HG03196 (cell line): ENCODE data around the gene INSYN2A.

ENCODE experiments used
- ATAC-seq: cut with Tn5 transposase; IDR thresholded peaks from one replicate; pipeline ENCODE4 v1.9.1; 2021; ENCODE audit not compliant: unreplicated experiment

INSYN2A gene

DNA sequence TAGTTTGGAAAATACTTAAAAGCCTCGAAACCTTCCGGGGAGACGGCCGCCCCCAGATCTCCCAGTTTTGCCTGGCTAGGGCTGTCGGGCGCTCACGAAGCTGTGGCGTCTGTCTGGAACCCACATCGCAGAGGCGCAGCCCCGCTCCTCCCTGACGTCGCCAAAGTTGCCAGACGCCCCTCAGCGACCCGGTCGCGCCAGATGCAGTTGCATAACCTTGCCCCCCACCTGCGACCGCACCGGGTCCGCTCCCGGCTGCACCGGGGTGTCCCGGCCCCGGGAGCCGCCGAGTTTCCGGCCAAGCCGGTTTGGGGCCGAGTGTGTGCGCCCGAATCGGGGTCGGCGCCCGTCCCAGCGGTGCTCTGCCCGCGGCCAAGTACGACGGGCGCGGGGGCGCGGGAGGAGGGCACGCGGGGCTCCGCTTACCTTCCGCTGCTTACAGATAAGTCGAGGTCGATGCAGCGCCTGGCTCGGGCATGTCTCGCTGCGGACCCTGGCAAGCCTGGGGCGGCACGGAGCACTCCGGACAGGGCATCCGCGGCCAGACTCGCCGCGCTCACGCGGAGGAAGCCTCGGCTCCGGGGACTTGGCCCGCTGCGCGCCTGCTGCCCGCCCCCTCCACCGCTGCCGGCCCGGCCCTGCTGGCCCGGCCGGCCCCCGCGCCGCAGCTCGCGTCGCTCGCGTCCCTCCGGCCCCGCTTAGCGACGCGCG lies 665 bp downstream of the INSYN2A start:
- no peak for ATAC-seq

DNA sequence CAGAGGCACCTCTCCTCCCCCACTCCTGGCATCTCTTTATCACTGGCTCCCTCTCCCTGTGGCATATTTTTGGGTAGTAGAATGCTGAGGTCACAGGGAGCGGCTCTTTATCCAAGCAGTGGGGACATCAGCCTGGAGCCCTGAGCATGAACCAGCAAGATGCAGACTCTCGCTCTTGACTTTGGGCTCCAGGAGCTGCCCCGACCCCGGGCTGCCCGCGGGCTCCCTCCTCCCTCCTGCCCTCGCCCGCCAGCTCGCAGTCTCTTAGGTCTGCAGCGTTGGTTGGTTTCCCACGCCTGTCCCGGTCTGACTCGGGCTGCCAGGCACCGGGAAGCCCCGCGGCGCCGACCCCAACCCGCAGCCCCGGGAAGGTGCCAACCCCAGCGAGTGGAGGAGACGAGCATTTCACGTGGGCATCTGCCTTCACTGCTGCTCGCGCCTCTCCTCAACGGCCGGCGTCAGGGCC lies 1.3 kb downstream of the INSYN2A start:
- ATAC-seq = no peak

DNA sequence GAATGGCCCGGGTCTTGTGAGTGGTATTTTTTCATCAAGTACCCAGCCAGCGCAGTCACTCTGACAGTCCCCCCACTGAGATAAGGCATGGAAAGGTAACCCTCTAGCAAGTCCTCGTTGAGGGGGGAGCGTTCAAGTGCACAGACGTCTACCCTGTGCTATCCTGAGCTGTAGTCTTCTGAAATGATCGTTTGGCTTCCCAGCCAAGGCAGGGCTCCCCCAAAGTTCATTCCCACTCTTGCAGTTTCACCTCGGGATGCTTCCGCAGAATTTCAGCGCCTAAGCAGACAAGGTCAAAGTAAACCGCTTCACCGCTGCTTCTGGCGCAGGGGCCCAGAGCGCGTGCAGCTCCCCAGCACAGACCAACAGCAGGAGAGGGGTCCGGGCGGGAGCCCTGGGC lies 1.8 kb downstream of the INSYN2A start:
- ATAC-seq = no peak

DNA sequence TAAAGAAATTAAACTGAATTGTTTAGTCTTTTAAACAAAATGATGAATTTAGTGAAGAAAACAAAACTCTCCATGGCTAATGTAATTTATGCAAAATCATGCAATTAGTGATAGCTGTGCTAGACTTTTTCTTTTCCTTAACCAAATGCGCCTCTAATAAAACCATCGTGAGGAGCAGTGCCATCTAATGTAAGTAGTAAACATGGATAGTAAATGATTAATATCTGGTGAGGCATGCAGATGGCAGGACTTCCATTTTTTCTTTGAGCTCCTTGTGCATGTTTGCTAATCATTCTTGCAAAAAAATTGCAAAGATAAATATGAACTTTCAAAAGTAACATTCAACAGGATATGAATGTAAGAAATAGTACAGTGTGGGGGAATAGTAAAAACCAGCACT lies 2.3 kb downstream of the INSYN2A start:
- no peak for ATAC-seq

DNA sequence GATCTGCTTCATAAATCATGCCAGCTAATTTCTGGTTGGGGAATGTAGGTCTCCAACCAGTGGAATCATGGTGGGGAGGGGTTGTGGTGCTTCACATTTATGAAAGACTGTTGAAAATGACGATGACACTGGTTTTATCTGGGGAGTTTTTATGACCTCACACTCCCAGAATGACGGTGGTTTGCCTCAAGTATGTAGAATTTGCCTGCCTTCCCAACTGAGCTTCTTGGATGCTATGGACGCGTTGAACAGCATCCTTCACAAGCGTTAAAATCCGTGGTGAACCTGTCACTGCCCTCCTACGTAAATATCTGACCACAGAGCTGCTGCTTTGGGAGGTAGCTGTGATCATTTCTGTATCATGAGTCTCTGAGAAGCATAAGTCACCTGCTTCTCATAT lies 3.3 kb downstream of the INSYN2A start:
- no peak for ATAC-seq

DNA sequence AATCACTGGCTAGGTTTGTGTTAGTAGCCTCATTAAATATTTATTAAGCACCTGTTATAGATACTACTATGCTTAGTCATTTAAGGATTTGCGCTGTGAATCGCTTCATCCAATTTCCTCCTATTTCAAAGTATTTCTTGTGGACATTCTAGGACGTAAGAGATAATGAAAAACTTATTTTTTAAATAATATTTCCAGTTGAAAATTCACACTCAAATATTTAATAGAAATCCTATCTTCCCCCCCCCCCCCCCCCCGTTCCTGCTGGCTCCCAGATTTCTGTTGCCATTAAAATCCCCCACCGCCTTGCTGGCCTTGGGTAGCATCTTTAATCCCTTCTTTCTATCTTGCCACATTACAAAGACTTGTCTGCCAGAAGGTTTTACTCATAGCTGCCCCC lies 6.0 kb downstream of the INSYN2A start:
- ATAC-seq = no peak

DNA sequence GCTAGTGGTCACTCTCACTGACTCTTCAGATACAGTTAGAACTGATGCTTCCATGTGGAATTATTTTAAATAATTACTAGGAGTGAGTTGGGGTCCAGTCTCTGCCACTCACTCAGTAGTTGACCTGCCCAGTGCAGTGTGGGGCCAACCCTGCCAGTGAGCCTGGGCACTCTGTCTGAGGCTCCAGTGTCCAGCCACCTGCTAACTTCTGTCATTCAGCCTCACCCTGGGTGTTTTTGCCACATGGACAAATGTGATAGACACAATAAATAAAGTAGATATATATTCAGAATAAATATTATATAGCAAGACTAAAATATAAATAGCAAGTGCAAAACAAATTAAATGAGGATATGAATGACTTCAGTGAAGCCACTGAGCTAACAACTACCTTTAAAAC lies 7.2 kb downstream of the INSYN2A start:
- no peak for ATAC-seq

DNA sequence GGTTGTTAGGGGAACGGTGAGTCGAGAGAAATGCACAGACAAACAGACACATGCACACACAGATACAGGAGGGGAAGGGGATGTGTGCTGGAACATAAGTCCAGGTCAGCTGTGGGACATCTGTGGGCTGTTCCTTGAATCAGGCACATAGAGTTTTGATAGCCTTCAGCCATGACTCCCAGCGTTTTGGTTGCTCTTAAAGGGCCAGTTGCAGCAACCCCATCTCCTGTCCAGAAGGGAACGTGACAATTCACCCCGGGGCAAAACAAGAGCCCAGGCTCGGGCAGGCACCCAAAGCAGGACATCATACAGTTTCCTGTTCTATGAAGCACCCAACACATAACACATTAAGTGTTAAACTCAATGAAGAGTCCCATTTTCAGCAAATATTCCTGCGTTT lies 9.6 kb downstream of the INSYN2A start:
- ATAC-seq = no peak

DNA sequence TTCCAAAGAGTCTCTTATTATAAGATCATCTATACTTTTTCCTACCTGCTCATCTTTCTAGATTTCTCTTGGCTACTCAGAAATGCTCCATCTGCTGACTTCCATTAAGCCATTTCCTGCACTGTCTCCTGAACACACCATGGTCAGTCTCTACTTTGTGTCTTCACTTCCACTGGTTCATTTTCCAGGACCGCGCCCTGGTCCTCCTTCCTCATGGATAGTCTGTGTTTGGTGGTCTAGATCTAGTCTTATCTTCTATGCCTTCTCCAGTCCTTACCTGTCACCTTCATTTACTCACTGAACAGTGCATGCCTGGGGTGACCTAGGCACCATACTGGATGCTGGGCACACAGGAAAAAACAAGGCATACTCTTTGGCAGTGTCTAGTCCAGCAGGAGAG lies 11.8 kb downstream of the INSYN2A start:
- ATAC-seq = no peak

DNA sequence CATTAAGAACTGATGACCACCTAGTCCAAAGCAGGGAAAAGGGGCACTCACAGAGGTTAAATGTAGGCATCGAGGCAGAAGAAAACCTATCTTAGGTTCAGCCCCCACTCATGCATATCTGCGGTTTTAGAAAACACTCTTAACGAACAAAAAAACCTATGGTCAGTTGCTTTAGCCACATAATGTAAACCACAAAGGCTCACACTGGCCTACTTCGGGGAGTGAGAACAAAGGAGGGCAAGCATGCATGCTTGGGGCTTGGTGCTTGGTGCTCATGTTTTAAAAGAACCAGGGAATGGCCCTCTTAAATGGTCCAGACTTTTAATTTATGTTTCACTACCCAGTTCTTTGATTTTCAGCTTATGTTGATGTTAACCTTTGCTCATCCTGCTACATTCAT lies 14.2 kb downstream of the INSYN2A start:
- ATAC-seq = no peak

DNA sequence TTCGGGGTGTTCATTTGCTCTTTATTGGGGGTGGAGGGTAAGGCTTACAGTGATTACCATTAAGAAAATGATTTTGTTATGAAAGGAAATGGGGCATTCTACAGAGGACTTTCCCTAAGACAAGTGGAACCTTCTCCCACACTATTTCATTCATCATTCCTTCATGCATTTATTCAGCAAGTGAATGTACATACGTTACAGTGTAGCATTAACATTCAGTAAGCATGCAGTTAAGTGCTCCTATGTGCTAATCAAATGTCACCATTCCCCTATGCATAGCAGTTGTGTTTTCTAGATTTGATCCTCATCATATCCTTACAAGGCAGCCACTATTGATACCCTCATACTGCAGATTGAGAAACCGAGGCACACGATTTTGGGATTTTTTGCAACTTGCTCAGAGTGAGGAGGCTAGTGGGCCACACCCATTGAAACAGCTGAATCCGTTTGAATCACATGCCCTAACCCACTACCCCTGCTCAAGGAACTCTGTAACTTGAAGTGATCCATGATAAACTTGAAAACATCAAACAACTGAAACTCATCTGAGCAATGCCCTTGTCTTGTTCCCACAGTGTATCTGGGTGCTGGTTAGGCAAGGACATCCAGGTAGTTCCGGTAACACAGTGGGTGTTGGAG lies 16.7 kb downstream of the INSYN2A start:
- ATAC-seq = no peak

DNA sequence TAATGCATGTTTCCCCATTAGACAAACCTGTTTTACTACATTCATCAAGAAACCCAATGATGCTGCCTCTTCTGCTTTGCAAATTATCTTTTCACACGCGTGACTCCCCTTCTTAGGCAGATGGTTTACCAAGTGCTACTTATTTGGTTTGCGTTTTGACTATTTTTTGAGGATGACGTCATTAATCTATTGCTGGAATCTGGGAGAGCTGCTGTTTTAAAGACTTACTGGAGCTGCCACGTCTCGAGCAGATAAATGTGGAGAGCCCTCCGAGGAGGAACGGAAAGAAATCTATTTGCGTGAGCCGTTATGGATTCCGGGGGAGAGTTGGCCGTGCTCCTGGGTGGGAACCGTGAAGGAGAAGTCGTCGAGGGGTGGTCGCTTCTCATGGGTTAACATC lies 19.7 kb downstream of the INSYN2A start:
- no peak for ATAC-seq

DNA sequence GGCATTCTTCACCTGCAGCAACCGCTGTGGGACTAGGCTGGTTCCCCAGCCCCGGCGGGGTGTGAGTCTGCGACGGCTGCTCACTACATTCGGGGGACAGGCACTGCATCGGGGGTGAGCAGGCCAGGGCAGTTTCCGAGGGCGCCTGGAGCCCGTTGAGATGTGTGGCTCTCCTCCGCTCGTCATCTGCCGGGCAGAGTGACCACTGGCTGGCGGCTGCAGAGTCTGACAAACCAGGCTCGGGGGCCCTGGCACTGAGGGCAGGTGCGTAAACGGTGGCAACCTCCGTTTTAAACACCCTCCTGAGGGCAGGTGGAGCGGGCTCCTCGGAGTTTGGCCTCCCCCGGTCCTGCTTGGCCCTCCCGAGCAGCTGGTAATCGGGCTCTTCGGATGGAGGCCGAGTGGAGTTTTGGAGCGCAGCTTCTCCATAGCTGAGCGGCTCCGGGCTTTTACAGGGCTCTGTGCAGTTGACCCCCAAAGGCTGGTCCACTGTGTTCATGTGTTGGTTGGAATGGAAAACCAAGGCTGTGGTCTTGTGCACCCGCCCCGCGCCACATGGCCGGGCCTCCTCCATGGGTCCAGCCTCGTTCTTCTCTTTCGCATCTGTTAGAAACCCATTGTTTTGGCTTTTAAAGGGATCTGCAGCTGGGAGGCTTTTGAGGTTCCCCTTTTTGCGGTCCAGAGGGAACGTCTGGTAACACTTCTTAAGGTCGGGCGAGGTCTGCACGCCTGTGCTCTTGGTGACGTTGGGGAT lies 20.9 kb downstream of the INSYN2A start:
- no peak for ATAC-seq

DNA sequence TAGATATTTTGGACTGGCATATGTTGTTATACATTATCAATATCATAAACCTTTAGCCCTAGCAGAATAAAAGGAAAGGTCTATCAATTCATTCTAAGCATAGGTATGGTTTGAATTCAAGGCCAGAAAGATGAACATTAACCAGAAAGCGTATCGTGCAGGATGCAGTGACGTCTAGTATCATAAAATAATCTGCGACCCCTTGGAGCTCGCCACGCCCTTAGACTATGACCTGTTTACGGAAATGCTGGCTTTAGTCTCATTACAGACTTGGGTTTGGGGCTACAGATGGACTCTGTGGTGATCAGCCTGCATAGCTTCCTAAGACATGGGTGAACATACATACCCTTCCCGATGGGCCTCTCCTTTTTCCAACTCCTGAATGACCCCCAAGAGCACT lies 21.5 kb downstream of the INSYN2A start:
- no peak for ATAC-seq

DNA sequence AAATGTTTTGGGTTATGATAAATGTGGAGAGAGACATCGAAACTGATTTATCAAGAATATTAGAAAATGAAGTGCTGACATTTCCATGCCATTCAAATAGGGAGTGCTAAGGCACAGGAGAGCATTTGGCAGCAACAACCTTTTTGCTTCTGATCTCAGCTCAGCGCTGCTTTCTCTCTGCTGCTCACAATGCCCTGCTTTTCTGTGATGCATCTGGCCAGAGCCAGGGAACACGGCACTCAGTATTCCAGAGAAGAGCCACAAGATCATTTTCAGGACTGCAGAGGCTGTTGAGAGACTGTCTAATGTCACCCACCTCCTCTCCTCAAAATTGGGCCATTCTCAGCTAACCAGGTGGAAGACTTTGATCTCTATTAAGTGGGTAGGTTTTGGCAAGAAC lies 28.1 kb downstream of the INSYN2A start:
- ATAC-seq = no peak

DNA sequence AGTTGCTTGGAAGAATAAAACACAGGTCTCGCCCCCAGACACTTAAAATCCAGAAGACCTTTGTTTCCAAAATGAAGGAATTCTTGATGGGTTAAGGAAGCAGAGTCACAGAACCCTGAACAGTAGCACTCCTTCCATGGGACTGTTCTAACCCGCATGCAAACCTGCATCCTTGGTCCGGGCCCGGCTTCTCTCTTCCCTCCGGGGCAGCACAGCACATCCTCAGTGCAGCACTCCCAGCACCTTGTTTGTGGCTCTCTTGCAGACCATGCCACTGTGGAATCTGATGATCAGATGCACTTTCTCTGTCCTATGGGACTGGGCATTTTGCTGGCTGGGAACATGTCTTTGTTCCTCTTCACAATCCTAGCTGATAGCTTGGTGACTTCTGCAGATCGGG lies 33.5 kb downstream of the INSYN2A start:
- no peak for ATAC-seq

DNA sequence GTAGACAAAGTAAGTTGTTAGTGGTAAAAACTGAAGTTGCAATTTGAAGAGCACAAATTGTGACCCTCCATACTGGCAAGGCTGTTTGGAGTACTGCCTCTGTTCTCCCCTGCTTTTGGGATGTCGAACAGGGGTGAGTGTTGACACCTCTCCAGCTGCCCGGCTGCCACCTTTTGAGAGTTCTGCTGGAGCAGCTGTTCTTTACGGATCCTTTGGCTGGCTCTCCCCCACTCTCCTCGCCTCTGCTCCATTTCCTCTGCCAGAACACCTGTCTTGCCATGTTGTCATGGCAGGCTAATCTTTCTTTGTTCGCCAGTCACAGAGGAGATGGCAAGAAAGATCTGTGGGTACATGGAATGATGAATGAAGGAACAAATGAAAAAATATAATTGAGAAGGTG lies 34.9 kb downstream of the INSYN2A start:
- no peak for ATAC-seq

DNA sequence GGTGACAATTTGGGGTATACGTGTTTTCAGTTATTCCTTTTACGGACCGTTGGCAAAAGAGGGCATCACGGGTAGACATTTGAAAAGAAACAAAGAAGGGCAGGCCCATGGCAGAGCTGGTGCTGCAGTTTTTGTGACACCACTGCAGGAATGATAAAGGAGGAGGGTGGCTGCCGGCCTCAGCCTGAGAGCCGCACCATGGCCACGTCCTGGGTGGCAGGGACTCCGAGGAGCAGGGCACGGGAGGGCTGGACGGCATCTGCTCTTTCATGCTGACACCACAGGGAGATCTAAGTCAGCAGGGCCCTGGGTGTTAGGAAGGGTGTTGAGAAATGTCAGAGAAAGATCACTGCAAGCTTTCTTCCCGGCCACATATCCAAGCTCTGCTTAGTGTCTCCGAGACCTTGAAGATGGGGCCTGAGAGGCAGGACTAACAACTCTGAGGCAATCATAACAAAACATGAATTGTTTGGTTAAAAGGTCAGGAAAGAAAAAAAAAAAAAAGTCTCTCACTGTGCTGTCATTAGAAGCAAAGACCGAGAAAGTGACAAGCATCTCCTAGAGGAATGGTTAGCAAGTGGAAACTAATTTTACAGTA lies 36.6 kb downstream of the INSYN2A start:
- ATAC-seq = no peak

DNA sequence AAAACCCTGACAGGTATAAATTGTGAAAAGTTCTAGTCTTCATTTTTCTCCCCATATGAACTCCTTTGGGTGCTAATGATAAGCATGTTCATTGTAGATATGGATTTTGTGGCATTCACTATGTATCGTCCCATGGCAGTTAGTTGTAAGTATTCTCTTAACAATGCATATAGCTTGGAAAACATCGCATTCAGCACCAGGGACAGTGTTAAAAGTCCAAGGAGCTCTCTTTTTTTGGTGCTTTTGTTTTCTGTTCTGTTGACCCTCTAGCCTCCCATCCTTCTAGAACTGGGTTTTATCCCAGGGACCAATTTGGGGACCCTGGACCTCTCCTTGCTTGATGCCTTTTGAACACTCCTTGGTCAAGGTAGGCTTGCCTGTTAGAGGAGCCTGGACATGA lies 37.7 kb downstream of the INSYN2A start:
- ATAC-seq = no peak

DNA sequence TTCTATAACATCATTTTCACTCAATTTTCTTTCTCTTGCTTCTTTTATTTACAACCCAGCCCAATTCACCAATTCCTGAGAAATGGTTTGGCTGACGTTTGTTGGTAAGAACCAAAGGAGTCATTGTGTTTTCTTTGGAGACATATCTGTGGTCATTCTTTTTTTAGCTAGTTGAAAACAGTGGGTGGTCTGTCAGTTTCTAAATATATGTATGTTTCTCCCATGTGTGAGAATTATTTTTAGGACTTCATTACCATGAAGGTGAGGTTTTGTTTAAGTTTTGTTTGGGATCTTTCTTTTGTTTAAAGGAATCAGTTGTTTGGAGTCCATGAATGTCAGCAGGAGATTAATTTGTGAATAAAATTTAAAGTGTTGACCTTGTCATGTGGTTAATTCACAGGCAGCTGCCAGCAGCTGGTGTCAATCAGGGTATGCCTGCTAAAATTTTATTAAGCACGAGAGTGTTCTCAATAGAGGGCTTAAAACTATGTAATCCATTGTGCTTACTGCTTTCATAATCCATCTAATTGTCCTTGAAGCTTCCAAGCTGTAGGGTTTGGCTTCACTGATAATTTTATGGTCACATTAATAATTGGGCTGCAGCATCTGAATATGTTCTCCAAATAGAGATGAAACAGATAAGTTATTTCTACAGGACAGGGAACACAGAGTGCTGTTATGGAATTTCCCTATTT lies 38.7 kb downstream of the INSYN2A start:
- no peak for ATAC-seq

DNA sequence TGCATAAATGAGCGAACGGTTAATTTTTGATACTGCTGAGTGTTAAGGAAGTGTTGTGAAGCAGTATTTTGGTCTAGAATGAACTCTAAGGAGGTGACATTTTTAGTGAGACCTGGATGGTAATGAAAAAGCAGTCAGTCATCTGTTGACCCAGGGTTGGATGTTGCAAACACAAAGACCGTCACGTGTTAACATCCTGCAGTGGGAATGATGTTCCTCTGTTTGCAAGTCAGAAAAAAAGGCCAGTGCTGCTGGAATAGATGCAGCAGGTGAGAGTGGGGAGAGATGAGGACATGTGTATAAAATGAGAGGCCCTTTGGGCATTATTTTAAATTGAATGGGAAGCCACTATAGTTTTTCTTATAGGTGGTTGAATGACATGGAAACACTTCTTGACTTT lies 39.3 kb downstream of the INSYN2A start:
- ATAC-seq = no peak
